PC-3 (cell line): Measurements from ENCODE around the gene TBX10.

Source experiments
- EZH2 ChIP-seq: fragments of 300-600 bp; sonication (generic); IDR thresholded peaks from one replicate; pipeline ENCODE4 v1.6.1; 2017; ENCODE audit warnings: antibody characterized with exemption, mild to moderate bottlenecking, low read length; ENCODE audit not compliant: unreplicated experiment
- EZH2phosphoT487 ChIP-seq: fragments of 300-600 bp; sonication (generic); IDR thresholded peaks from 2 replicates; pipeline ENCODE4 v1.6.1; 2018; ENCODE audit warnings: mild to moderate bottlenecking, antibody characterized with exemption, low read length, borderline replicate concordance
- TF ChIP-seq, protein P1 (sequence below): fragments of 300-600 bp; sonication (generic); conservative IDR thresholded peaks from 2 replicates; pipeline ENCODE4 v1.5.1; 2017; ENCODE audit warnings: antibody characterized with exemption, low read depth, mild to moderate bottlenecking, low read length

DNA sequence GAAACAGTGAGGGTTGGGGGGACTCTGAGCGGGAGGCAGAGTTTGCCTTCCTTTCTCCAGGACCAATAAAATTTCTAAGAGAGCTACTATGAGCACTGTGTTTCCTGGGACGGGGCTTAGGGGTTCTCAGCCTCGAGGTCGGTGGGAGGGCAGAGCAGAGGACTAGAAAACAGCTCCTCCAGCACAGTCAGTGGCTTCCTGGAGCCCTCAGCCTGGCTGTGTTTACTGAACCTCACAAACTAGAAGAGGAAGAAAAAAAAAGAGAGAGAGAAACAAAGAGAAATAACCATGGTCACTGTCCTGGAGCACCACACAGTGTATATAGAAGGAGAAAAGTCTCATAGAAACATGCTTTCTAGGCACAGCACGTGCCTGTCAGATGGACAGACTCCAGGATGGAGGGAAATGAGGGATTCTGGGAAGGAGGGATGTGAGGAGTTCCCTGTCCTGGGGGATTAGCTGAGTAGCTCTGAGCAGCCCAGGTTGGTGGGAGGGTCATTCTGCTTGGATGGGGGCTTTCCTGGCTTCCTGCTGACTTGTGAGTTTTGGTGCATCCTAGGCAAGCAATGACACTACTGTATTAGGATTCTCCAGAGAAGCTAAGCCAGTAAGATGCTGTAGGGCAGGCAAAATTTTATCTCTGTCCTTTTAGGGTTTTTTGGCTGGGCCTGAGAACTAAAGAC lies 52.9 kb downstream of the TBX10 start:
- TF ChIP-seq, protein P1, sequence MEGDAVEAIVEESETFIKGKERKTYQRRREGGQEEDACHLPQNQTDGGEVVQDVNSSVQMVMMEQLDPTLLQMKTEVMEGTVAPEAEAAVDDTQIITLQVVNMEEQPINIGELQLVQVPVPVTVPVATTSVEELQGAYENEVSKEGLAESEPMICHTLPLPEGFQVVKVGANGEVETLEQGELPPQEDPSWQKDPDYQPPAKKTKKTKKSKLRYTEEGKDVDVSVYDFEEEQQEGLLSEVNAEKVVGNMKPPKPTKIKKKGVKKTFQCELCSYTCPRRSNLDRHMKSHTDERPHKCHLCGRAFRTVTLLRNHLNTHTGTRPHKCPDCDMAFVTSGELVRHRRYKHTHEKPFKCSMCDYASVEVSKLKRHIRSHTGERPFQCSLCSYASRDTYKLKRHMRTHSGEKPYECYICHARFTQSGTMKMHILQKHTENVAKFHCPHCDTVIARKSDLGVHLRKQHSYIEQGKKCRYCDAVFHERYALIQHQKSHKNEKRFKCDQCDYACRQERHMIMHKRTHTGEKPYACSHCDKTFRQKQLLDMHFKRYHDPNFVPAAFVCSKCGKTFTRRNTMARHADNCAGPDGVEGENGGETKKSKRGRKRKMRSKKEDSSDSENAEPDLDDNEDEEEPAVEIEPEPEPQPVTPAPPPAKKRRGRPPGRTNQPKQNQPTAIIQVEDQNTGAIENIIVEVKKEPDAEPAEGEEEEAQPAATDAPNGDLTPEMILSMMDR: no peak
- TF ChIP-seq EZH2phosphoT487 (no peak), EZH2 (no peak)
